ENCODE results near the gene DLGAP1. TPM values are rescaled to one million over a fixed set of nuclear protein-coding genes. Genes with fewer than 3 reads are reported as not detected.

The DLGAP1 gene
- total RNA-seq, 1 experiment from 2014 or later, result 23.0 TPM

GRCh38 chr18:3886575-3887322 is 568.4 kb downstream of the DLGAP1 start (continued):
- TF ChIP-seq, protein P1, sequence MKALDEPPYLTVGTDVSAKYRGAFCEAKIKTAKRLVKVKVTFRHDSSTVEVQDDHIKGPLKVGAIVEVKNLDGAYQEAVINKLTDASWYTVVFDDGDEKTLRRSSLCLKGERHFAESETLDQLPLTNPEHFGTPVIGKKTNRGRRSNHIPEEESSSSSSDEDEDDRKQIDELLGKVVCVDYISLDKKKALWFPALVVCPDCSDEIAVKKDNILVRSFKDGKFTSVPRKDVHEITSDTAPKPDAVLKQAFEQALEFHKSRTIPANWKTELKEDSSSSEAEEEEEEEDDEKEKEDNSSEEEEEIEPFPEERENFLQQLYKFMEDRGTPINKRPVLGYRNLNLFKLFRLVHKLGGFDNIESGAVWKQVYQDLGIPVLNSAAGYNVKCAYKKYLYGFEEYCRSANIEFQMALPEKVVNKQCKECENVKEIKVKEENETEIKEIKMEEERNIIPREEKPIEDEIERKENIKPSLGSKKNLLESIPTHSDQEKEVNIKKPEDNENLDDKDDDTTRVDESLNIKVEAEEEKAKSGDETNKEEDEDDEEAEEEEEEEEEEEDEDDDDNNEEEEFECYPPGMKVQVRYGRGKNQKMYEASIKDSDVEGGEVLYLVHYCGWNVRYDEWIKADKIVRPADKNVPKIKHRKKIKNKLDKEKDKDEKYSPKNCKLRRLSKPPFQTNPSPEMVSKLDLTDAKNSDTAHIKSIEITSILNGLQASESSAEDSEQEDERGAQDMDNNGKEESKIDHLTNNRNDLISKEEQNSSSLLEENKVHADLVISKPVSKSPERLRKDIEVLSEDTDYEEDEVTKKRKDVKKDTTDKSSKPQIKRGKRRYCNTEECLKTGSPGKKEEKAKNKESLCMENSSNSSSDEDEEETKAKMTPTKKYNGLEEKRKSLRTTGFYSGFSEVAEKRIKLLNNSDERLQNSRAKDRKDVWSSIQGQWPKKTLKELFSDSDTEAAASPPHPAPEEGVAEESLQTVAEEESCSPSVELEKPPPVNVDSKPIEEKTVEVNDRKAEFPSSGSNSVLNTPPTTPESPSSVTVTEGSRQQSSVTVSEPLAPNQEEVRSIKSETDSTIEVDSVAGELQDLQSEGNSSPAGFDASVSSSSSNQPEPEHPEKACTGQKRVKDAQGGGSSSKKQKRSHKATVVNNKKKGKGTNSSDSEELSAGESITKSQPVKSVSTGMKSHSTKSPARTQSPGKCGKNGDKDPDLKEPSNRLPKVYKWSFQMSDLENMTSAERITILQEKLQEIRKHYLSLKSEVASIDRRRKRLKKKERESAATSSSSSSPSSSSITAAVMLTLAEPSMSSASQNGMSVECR (CRISPR knock-in tag; IDR thresholded peaks at IDR 0.05; ENCODE audit: borderline replicate concordance), result no peak
- TF ChIP-seq ESRRA (CRISPR knock-in tag; IDR thresholded peaks at IDR 0.05; ENCODE audit: borderline replicate concordance), result no peak
- no peak for TF ChIP-seq NR2C2 (CRISPR knock-in tag; IDR thresholded peaks at IDR 0.05)

DNA sequence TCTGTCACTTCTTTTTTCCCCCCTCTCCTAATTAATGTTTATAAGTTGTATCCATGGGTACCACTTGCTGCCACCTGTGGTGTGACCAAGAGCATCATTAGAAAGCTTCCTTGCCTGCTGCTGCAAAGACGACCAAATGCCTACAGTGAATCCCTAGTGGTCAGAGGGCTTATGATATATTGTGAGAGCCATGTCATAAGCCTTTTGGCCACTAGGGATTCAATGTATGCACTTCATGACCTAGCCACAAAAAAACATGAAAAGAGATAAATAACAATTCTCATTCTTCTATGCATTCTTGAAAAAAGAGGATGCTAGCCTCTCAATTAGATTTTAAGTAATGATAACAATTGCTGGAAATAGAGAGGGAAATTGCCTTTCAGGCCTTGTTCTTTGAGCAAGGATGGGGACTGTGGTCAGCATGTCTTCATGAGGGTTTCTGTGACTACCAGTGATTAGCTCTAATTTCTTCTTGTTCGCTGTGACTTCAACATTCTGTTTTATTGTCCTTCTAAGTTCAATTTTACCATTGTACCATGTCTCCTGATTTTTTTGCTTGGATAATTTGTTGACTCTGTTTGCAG is 569.8 kb downstream of the DLGAP1 start:
- CTCF ChIA-PET, result interaction anchor here (0.5 to 1.7 kb wide), 17 partner anchors 9 to 582 kb away, joined by 3 to 12 read pairs (median 4); no protein-coding TSS in a partner anchor
- Mint-ChIP-seq H3K27ac (no peak overlapping the region), H3K9me3 (no peaks in the 10 kb centered on the region), H3K4me1 (peaks cover 7% of the 10 kb centered on the region; the same call in 1 of the 2 replicates), H3K36me3 (no peaks in the 10 kb centered on the region), H3K4me3 (no peak overlapping the region), H3K27me3 (ENCODE audit: low read depth) (no peaks in the 10 kb centered on the region)
- TF ChIP-seq, protein P2, sequence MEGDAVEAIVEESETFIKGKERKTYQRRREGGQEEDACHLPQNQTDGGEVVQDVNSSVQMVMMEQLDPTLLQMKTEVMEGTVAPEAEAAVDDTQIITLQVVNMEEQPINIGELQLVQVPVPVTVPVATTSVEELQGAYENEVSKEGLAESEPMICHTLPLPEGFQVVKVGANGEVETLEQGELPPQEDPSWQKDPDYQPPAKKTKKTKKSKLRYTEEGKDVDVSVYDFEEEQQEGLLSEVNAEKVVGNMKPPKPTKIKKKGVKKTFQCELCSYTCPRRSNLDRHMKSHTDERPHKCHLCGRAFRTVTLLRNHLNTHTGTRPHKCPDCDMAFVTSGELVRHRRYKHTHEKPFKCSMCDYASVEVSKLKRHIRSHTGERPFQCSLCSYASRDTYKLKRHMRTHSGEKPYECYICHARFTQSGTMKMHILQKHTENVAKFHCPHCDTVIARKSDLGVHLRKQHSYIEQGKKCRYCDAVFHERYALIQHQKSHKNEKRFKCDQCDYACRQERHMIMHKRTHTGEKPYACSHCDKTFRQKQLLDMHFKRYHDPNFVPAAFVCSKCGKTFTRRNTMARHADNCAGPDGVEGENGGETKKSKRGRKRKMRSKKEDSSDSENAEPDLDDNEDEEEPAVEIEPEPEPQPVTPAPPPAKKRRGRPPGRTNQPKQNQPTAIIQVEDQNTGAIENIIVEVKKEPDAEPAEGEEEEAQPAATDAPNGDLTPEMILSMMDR (IDR thresholded peaks at IDR 0.05), result no peak
- no peak for TF ChIP-seq ZNF219 (CRISPR knock-in tag; IDR thresholded peaks at IDR 0.05; ENCODE audit: borderline replicate concordance)
- TF ChIP-seq PRRX2 (CRISPR knock-in tag; IDR thresholded peaks at IDR 0.05), result no peak
- TF ChIP-seq, protein P3, sequence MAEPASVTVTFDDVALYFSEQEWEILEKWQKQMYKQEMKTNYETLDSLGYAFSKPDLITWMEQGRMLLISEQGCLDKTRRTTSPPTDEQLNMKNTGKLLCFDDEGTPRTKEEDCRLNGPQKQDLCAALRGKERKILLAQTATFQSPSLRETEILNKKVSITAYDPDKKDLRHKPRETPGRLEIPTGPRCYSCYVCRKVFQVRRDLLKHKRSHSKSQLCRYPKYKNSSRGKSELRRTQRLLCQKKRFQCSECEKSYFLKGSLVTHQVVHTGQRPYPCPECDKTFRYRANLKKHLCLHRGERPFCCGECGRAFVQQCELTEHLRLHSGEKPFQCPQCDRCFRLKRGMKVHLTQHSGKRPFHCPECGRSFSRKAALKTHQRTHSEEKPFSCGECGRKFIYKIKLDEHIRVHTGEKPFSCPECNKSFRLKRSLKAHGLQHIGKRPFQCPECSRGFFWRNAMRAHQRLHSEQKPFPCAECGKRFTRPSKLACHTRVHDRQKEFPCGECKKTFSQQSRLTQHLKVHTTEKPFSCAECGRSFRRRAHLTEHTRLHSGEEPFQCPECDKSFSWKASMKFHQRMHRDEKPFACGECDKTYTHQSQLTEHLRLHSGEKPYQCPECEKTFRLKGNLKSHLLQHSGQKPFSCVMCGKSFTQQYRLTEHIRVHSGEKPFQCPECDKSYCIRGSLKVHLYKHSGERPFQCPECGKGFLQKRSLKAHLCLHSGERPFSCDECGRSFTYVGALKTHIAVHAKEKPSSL (CRISPR knock-in tag; conservative IDR thresholded peaks at IDR 0.05), result no peak
- no peak for TF ChIP-seq JAZF1 (CRISPR knock-in tag; IDR thresholded peaks at IDR 0.05)
- no peak for TF ChIP-seq MYBL2 (CRISPR knock-in tag; IDR thresholded peaks at IDR 0.05)
- no peak for TF ChIP-seq ATF2 (CRISPR knock-in tag; IDR thresholded peaks at IDR 0.05; ENCODE audit: borderline replicate concordance, low read depth)
- TF ChIP-seq ETV6 (CRISPR knock-in tag; IDR thresholded peaks at IDR 0.05), result no peak
- TF ChIP-seq TEAD4 (CRISPR knock-in tag; IDR thresholded peaks at IDR 0.05), result no peak
- no peak for TF ChIP-seq IRF2 (CRISPR knock-in tag; IDR thresholded peaks at IDR 0.05; ENCODE audit: borderline replicate concordance, low read depth)
- no peak for TF ChIP-seq FOXK1 (CRISPR knock-in tag; IDR thresholded peaks at IDR 0.05)
- TF ChIP-seq, protein P4, sequence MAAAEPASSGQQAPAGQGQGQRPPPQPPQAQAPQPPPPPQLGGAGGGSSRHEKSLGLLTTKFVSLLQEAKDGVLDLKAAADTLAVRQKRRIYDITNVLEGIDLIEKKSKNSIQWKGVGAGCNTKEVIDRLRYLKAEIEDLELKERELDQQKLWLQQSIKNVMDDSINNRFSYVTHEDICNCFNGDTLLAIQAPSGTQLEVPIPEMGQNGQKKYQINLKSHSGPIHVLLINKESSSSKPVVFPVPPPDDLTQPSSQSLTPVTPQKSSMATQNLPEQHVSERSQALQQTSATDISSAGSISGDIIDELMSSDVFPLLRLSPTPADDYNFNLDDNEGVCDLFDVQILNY (CRISPR knock-in tag; IDR thresholded peaks at IDR 0.05), result no peak
- DNase-seq (ENCODE audit: low spot score) (no peak), ATAC-seq (peak; percentile 94)
- POLR2A ChIA-PET, result no interaction called here

Data from WTC11 (cell line).